Uterus (tissue), 2 donors: ENCODE measurements around the gene CBR3.

Experiments
- CTCF ChIP-seq, 4 experiments: fragments of 200-600 bp in 2 of 4; fragments of 450-650 bp in 2 of 4; sonication (generic) in 2 of 4; IDR thresholded peaks; one replicate each; pipeline ENCODE4 v1.5.1; 2016 to 2019; ENCODE audit warnings: antibody characterized with exemption in 4 of 4, mild to moderate bottlenecking in 2 of 4, moderate library complexity in 1 of 4
- POLR2A ChIP-seq, 2 donors: fragments of 450-650 bp; IDR thresholded peaks; one replicate each; pipeline ENCODE4 v1.6.1; 2016; ENCODE audit warnings: antibody characterized with exemption in 2 of 2, mild to moderate bottlenecking in 1 of 2, moderate library complexity in 1 of 2

DNA sequence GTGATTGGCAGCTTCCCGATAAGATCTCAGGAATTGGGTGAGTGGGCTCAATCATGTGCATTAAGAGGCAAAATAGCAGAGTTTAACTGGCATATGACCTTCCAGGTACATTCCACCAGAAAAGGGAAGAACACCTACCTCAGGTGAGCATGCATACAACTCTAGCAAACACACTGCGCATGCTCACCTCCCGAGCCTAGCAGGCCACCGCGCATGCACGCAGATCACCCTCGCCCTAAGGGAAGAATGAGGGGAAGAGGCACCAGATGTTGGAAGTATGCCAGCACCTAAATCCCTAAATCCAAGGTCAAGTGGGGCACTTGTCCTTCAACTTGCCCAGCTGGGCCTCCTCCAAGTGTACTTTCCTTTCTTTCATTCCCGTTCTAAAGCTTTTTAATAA, 23.6 kb upstream of the CBR3 start:
- TF ChIP-seq CTCF (IDR thresholded peaks at IDR 0.05) (no peak), POLR2A (IDR thresholded peaks at IDR 0.05) (no peak)
